OCI-LY7 (cell line): Measurements from ENCODE around the gene AHSG. TPM values are rescaled to one million over a fixed set of nuclear protein-coding genes. Genes with fewer than 3 reads are reported as not detected.

Experiments
- BruUV-seq: library from RNA; stranded (reverse); fragments of 400-500 nt; replicated peaks from 2 replicates; lab custom pipeline; 2021; lab: Mats Ljungman, UMichigan
- CTCF ChIA-PET: fragments of 300-600 bp; sonication (Branson Sonifier 250); formaldehyde crosslinking; loops from one replicate; lab custom pipeline; 2022; ENCODE audit warnings: antibody characterized with exemption; ENCODE audit not compliant: unreplicated experiment; lab: Charles Lee
- POLR2A ChIA-PET: fragments of 300-600 bp; sonication (Branson Sonifier 250); formaldehyde crosslinking; loops from one replicate; lab custom pipeline; 2022; ENCODE audit warnings: antibody characterized with exemption; lab: Charles Lee
- DNase-seq: peaks from one replicate; pipeline ENCODE4 v3.0.0-alpha.2; 2015; ENCODE audit warnings: low spot score
- H2AFZ ChIP-seq: fragments of 200-600 bp; sonication (generic), shearing (Covaris generic); 2 replicates; pipeline ENCODE4 v1.6.1; 2014; ENCODE audit warnings: mild to moderate bottlenecking, antibody characterized with exemption, low read length, moderate library complexity
- H3K27ac ChIP-seq: fragments of 200-600 bp; sonication (generic); 2 replicates; pipeline ENCODE4 v1.5.1; 2014; ENCODE audit warnings: mixed run types, low read depth, mild to moderate bottlenecking, moderate library complexity, low read length, inconsistent platforms; ENCODE audit not compliant: poor library complexity, severe bottlenecking
- H3K36me3 ChIP-seq: fragments of 200-600 bp; sonication (generic); 2 replicates; pipeline ENCODE4 v1.6.1; 2014; ENCODE audit warnings: mild to moderate bottlenecking, antibody characterized with exemption, low read length, moderate library complexity, mixed read lengths; ENCODE audit not compliant: insufficient read depth
- H3K4me1 ChIP-seq: fragments of 200-600 bp; sonication (generic); 2 replicates; pipeline ENCODE4 v1.5.1; 2014; ENCODE audit warnings: mild to moderate bottlenecking, low read length; ENCODE audit not compliant: insufficient read depth, poor library complexity, severe bottlenecking
- H3K4me2 ChIP-seq: fragments of 200-600 bp; sonication (generic); 2 replicates; pipeline ENCODE4 v1.6.1; 2014; ENCODE audit warnings: mild to moderate bottlenecking, low read length
- H3K4me3 ChIP-seq: fragments of 200-600 bp; sonication (generic); 2 replicates; pipeline ENCODE4 v1.5.1; 2014; ENCODE audit warnings: mild to moderate bottlenecking, low read depth, low read length; ENCODE audit not compliant: poor library complexity, severe bottlenecking
- H3K79me2 ChIP-seq: fragments of 200-600 bp; sonication (generic); 2 replicates; pipeline ENCODE4 v1.6.1; 2016; ENCODE audit warnings: low read depth, mild to moderate bottlenecking, low read length, moderate library complexity, mixed read lengths; ENCODE audit not compliant: insufficient read depth
- H3K9me2 ChIP-seq: fragments of 200-600 bp; sonication (generic); 2 replicates; pipeline ENCODE4 v1.6.1; 2016; ENCODE audit warnings: mild to moderate bottlenecking, low read length, mixed read lengths; ENCODE audit not compliant: insufficient read depth
- H3K9me3 ChIP-seq: fragments of 200-600 bp; sonication (generic); 2 replicates; pipeline ENCODE4 v1.6.1; 2014; ENCODE audit warnings: mild to moderate bottlenecking, mixed run types, low read length, mixed read lengths
- H4K20me1 ChIP-seq: fragments of 200-600 bp; sonication (generic); 2 replicates; pipeline ENCODE4 v1.6.1; 2014; ENCODE audit warnings: mild to moderate bottlenecking, antibody characterized with exemption, low read length, moderate library complexity, mixed read lengths; ENCODE audit not compliant: insufficient read depth
- CTCF ChIP-seq: fragments of 200-600 bp; sonication (generic); conservative IDR thresholded peaks from 2 replicates; pipeline ENCODE4 v1.5.1; 2014; ENCODE audit warnings: mild to moderate bottlenecking, antibody characterized with exemption, low read length, moderate library complexity, mixed read lengths
- EZH2phosphoT487 ChIP-seq: fragments of 200-600 bp; sonication (generic); IDR thresholded peaks from 2 replicates; pipeline ENCODE4 v1.6.1; 2018; ENCODE audit warnings: low read depth, borderline replicate concordance, mild to moderate bottlenecking, mixed run types, antibody characterized with exemption, low read length, moderate library complexity, mixed read lengths
- intact Hi-C: fragments of 100-400 bp; cut with micrococcal nuclease; formaldehyde crosslinking; loops from one replicate; pipeline ENCODE4 v1.10.0; 2022; ENCODE audit not compliant: unreplicated experiment
- total RNA-seq, 2 experiments: library from RNA; depleted of rRNA in 1 of 2; stranded (reverse); fragments of >200 nt in 1 of 2; shearing (Covaris generic) in 1 of 2; gene quantifications; 2 replicates each; pipeline ENCODE4 v1.2.3, GENCODE V29; 2014 to 2022

Gene AHSG
- total RNA-seq, 2 experiments from 2014 or later: not detected

GRCh38 chr3:186613637-186614265 lies 891 bp downstream of the AHSG start:
- Histone ChIP-seq H3K9me2 (no peaks in the 10 kb centered on the region), H3K79me2 (no peaks in the 10 kb centered on the region), H2AFZ (peak overlapping the region; percentile 62; the same call in 1 of the 2 replicates), H3K9me3 (no peaks in the 10 kb centered on the region), H3K4me1 (peaks cover 18% of the 10 kb centered on the region), H3K36me3 (no peaks in the 10 kb centered on the region), H4K20me1 (no peaks in the 10 kb centered on the region), H3K27ac (no peak overlapping the region), H3K4me3 (no peak overlapping the region), H3K4me2 (peak overlapping the region; percentile 68; the same call in 1 of the 2 replicates)
- ChIA-PET CTCF (interaction anchor here (0.6 to 0.8 kb wide), 3 partner anchors 77 to 1346 kb away, joined by 3 to 5 read pairs (median 3); no protein-coding TSS in a partner anchor), POLR2A (interaction anchor here (0.6 to 1.4 kb wide), 4 partner anchors 28 to 1478 kb away, joined by 3 to 4 read pairs (median 4); no protein-coding TSS in a partner anchor)
- intact Hi-C loops: loop anchor here (1.0 to 2.0 kb wide), 2 partner anchors 208 to 631 kb away; no protein-coding TSS in a partner anchor
- TF ChIP-seq CTCF (no peak), EZH2phosphoT487 (no peak)
- no TSS peak for BruUV-seq
- no peak for DNase-seq

GRCh38 chr3:186614266-186614596 lies 1.4 kb downstream of the AHSG start:
- Histone ChIP-seq H3K79me2 (no peaks in the 10 kb centered on the region), H3K9me3 (no peaks in the 10 kb centered on the region), H2AFZ (peak overlapping the region; percentile 62; the same call in 1 of the 2 replicates), H3K36me3 (no peaks in the 10 kb centered on the region), H4K20me1 (no peaks in the 10 kb centered on the region), H3K27ac (no peak overlapping the region), H3K4me1 (peaks cover 18% of the 10 kb centered on the region), H3K9me2 (no peaks in the 10 kb centered on the region), H3K4me2 (peak overlapping the region; percentile 68), H3K4me3 (peak overlapping the region; percentile 35)
- BruUV-seq: no TSS peak
- ChIA-PET POLR2A (interaction anchor here (0.6 to 1.4 kb wide), 7 partner anchors 29 to 1478 kb away, joined by 3 to 6 read pairs (median 4); partner anchors contain the start of gene RFC4), CTCF (interaction anchor here (0.6 to 1.3 kb wide), 6 partner anchors 11 to 1345 kb away, joined by 3 to 5 read pairs (median 3); no protein-coding TSS in a partner anchor)
- no peak for DNase-seq
- intact Hi-C loops: loop anchor here (1.0 to 2.0 kb wide), 2 partner anchors 207 to 631 kb away; no protein-coding TSS in a partner anchor
- TF ChIP-seq EZH2phosphoT487 (no peak), CTCF (no peak)
